ENCODE data around the gene DPM3.
A peak's percentile ranks its signal among the peaks of the same experiment; 100 is the strongest.

GRCh38 chr1:155185783-155186066, 45.4 kb upstream of the DPM3 start:
- TF ChIP-seq, protein P1, sequence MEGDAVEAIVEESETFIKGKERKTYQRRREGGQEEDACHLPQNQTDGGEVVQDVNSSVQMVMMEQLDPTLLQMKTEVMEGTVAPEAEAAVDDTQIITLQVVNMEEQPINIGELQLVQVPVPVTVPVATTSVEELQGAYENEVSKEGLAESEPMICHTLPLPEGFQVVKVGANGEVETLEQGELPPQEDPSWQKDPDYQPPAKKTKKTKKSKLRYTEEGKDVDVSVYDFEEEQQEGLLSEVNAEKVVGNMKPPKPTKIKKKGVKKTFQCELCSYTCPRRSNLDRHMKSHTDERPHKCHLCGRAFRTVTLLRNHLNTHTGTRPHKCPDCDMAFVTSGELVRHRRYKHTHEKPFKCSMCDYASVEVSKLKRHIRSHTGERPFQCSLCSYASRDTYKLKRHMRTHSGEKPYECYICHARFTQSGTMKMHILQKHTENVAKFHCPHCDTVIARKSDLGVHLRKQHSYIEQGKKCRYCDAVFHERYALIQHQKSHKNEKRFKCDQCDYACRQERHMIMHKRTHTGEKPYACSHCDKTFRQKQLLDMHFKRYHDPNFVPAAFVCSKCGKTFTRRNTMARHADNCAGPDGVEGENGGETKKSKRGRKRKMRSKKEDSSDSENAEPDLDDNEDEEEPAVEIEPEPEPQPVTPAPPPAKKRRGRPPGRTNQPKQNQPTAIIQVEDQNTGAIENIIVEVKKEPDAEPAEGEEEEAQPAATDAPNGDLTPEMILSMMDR (IDR thresholded peaks at IDR 0.05) = peak; percentile 24
- no peak for TF ChIP-seq EZH2 (IDR thresholded peaks at IDR 0.05; ENCODE audit: borderline replicate concordance, insufficient read depth, low read depth, low read length, poor library complexity, severe bottlenecking)

Data from B cell (primary cell).